ENCODE data around the gene MVP.

The MVP gene

GRCh38 chr16:29897333-29897732, 77.1 kb downstream of the MVP start:
- POLR2A ChIA-PET = interaction anchor here (1.0 to 4.9 kb wide), 3 partner anchors 9 to 76 kb away, joined by 3 to 41 read pairs (median 4); partner anchors contain the start of gene KCTD13
- CTCF ChIA-PET = no interaction called here
- DNase-seq (ENCODE audit: extremely low spot score) = no peak
- no peak for TF ChIP-seq FOXM1 (IDR thresholded peaks at IDR 0.05; ENCODE audit: borderline replicate concordance)
- no peak for TF ChIP-seq PKNOX1 (IDR thresholded peaks at IDR 0.05)
- no peak for TF ChIP-seq BHLHE40 (IDR thresholded peaks at IDR 0.05; ENCODE audit: borderline replicate concordance)
- TF ChIP-seq ZNF384 (IDR thresholded peaks at IDR 0.05) = no peak
- no peak for TF ChIP-seq L3MBTL2 (conservative IDR thresholded peaks at IDR 0.05)
- TF ChIP-seq SP1 (IDR thresholded peaks at IDR 0.05) = no peak
- TF ChIP-seq HDGF (IDR thresholded peaks at IDR 0.05; ENCODE audit: borderline replicate concordance) = no peak
- no peak for TF ChIP-seq TARDBP (IDR thresholded peaks at IDR 0.05)
- TF ChIP-seq FOXK2 (IDR thresholded peaks at IDR 0.05) = no peak
- TF ChIP-seq LEF1 (IDR thresholded peaks at IDR 0.05; ENCODE audit: borderline replicate concordance) = no peak
- TF ChIP-seq FOXA1 (IDR thresholded peaks at IDR 0.05) = no peak
- TF ChIP-seq SUZ12 (IDR thresholded peaks at IDR 0.05) = no peak
- no peak for TF ChIP-seq ELF4 (IDR thresholded peaks at IDR 0.05)

Data from HEK293T (cell line).